ENCODE measurements around the gene KIFC3.

The KIFC3 gene

GRCh38 chr16:57752581-57753447 lies 49.5 kb downstream of the KIFC3 start:
- Histone ChIP-seq H3K36me3 (ENCODE audit: control insufficient read depth in 1 of 2, insufficient read depth in 2 of 2, low read length in 2 of 2) (peaks cover 11 to 53% of the 10 kb centered on the region in 2 donors), H3K4me1 (ENCODE audit: control insufficient read depth in 1 of 2, insufficient read depth in 2 of 2, low read length in 2 of 2) (peaks cover 0 to 6% of the 10 kb centered on the region in 2 donors), H3K9me3 (ENCODE audit: control insufficient read depth in 1 of 2, low read length in 2 of 2) (no peaks in the 10 kb centered on the region), H3K4me3 (ENCODE audit: low read depth in 1 of 2, low read length in 2 of 2) (no peak overlapping the region), H3K27ac (ENCODE audit: low read length) (no peak overlapping the region), H3K27me3 (ENCODE audit: low read depth, low read length) (no peaks in the 10 kb centered on the region)

- H3K9me3 ChIP-seq (ENCODE audit: control insufficient read depth in 1 of 2, low read length in 2 of 2), result no peaks in the 10 kb centered on the region
- H3K4me1 ChIP-seq (ENCODE audit: control insufficient read depth in 1 of 2, insufficient read depth in 2 of 2, low read length in 2 of 2), result peaks cover 0 to 2% of the 10 kb centered on the region in 2 donors
- no peak overlapping the region for H3K27ac ChIP-seq (ENCODE audit: low read length)
- H3K4me3 ChIP-seq (ENCODE audit: low read depth in 1 of 2, low read length in 2 of 2), result no peak overlapping the region
- H3K36me3 ChIP-seq (ENCODE audit: control insufficient read depth in 1 of 2, insufficient read depth in 2 of 2, low read length in 2 of 2), result peaks cover 15 to 55% of the 10 kb centered on the region in 2 donors
- H3K27me3 ChIP-seq (ENCODE audit: low read depth, low read length), result no peaks in the 10 kb centered on the region
Observed at GRCh38 chr16:57752203-57752580, 50.1 kb downstream of the KIFC3 start.

DNA sequence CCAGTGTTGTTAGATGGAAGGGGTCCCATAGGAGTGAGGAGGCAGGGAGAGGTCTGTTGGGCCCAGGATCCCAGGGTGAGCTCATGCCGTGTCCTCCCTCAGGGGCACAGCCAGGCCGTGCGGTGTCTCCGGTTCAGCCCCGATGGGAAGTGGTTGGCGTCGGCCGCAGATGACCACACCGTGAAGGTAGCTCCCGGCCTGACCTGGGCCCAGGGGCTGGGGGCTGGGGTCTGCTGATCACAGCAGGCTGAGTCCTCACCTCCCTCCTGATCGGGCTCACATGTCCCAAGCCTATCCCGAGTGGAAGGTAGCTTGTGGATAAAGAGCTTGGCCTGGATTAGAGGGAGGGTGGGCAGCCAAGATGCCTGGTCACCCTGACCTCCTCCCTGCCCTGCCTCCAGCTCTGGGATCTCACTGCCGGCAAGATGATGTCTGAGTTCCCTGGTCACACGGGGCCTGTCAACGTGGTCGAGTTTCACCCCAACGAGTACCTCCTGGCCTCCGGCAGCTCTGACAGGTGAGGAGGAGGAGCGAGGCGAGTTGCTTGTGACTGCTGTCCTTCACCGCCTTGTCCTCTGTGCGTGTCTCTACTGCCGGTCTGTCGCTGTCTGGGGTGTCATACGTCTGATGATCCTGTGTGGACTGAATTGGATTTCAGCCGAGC lies 50.6 kb downstream of the KIFC3 start:
- H3K27me3 ChIP-seq (ENCODE audit: low read depth, low read length), result no peaks in the 10 kb centered on the region
- H3K4me3 ChIP-seq (ENCODE audit: low read depth in 1 of 2, low read length in 2 of 2), result no peak overlapping the region
- H3K4me1 ChIP-seq (ENCODE audit: control insufficient read depth in 1 of 2, insufficient read depth in 2 of 2, low read length in 2 of 2), result no peaks in the 10 kb centered on the region
- no peak overlapping the region for H3K27ac ChIP-seq (ENCODE audit: low read length)
- H3K9me3 ChIP-seq (ENCODE audit: control insufficient read depth in 1 of 2, low read length in 2 of 2), result no peaks in the 10 kb centered on the region
- H3K36me3 ChIP-seq (ENCODE audit: control insufficient read depth in 1 of 2, insufficient read depth in 2 of 2, low read length in 2 of 2), result peaks cover 15 to 55% of the 10 kb centered on the region in 2 donors

DNA sequence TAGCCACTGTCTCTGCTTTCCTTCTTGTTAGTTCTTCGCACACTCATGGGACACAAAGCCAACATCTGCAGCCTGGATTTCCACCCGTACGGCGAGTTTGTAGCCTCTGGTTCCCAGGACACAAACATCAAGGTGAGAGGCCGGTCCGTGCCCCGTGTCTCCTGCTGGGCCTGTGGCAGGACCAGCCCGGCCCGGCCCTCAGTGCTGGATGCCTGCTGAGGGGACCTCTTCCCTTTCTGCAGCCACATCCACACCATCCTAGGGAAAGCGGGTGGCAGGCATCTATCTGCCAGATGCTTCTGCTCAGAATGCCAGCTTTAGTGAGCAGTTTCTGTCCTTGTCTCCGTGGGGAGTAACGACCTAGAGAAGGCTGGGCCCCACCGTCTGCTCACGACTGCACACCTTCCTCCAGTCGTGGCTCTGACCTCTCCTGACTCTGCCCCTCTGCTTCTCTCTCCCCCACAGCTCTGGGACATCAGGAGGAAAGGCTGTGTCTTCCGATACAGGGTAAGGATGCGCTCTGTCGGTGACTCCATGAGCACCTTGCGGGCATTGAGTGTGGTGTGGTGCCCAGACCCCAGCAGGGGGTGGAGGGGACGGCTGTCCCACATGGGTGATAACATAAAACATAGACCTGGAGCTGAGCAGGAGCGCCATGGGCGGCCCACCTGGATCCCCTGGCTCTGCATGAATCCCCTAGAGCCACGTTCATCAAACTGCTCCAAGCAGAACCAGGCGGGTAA lies 51.3 kb downstream of the KIFC3 start:
- Histone ChIP-seq H3K27me3 (ENCODE audit: low read depth, low read length) (no peaks in the 10 kb centered on the region), H3K36me3 (ENCODE audit: control insufficient read depth in 1 of 2, insufficient read depth in 2 of 2, low read length in 2 of 2) (peaks cover 15 to 55% of the 10 kb centered on the region in 2 donors), H3K9me3 (ENCODE audit: control insufficient read depth in 1 of 2, low read length in 2 of 2) (no peaks in the 10 kb centered on the region), H3K4me3 (ENCODE audit: low read depth in 1 of 2, low read length in 2 of 2) (no peak overlapping the region), H3K27ac (ENCODE audit: low read length) (no peak overlapping the region), H3K4me1 (ENCODE audit: control insufficient read depth in 1 of 2, insufficient read depth in 2 of 2, low read length in 2 of 2) (no peaks in the 10 kb centered on the region)

DNA sequence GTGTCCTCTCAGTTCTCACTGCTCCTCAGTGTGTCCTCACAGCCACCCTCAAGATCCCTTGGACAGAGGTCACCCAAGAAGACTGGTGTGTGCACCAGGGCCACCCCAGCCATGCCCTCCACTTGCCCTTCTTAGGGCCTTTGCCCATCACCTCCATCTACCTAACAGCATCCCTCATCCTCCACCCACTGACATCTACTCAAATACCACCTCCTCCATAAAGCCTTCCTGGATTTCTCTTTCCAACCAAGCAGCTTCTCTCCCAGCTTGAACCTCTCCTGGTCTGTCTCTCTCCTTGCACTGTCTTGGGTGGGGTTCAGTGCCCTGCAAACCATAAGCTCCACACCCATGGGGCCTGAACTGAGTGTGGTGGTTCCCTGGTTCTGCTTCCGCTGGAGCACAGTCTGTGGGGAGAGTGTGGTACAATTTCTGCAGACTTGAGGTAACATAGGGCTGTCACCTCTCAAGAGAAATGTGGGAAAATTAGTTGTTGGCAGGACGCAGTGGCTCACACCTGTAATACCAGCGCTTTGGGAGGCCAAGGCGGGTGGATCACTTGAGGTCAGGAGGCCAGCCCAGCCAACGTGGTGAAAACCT lies 52.3 kb downstream of the KIFC3 start:
- Histone ChIP-seq H3K4me3 (ENCODE audit: low read depth in 1 of 2, low read length in 2 of 2) (no peak overlapping the region), H3K36me3 (ENCODE audit: control insufficient read depth in 1 of 2, insufficient read depth in 2 of 2, low read length in 2 of 2) (peaks cover 15 to 47% of the 10 kb centered on the region in 2 donors), H3K27ac (ENCODE audit: low read length) (no peak overlapping the region)

GRCh38 chr16:57749101-57749692 lies 53.1 kb downstream of the KIFC3 start:
- Histone ChIP-seq H3K4me1 (ENCODE audit: control insufficient read depth in 1 of 2, insufficient read depth in 2 of 2, low read length in 2 of 2) (no peaks in the 10 kb centered on the region), H3K27ac (ENCODE audit: low read length) (no peak overlapping the region), H3K9me3 (ENCODE audit: control insufficient read depth in 1 of 2, low read length in 2 of 2) (no peaks in the 10 kb centered on the region), H3K27me3 (ENCODE audit: low read depth, low read length) (no peaks in the 10 kb centered on the region), H3K36me3 (ENCODE audit: control insufficient read depth in 1 of 2, insufficient read depth in 2 of 2, low read length in 2 of 2) (peaks cover 15 to 52% of the 10 kb centered on the region in 2 donors), H3K4me3 (ENCODE audit: low read depth in 1 of 2, low read length in 2 of 2) (no peak overlapping the region)

More for the DNA sequence above, 52.3 kb downstream of the KIFC3 start:
- Histone ChIP-seq H3K4me1 (ENCODE audit: control insufficient read depth in 1 of 2, insufficient read depth in 2 of 2, low read length in 2 of 2) (no peaks in the 10 kb centered on the region), H3K9me3 (ENCODE audit: control insufficient read depth in 1 of 2, low read length in 2 of 2) (no peaks in the 10 kb centered on the region), H3K27me3 (ENCODE audit: low read depth, low read length) (no peaks in the 10 kb centered on the region)

DNA sequence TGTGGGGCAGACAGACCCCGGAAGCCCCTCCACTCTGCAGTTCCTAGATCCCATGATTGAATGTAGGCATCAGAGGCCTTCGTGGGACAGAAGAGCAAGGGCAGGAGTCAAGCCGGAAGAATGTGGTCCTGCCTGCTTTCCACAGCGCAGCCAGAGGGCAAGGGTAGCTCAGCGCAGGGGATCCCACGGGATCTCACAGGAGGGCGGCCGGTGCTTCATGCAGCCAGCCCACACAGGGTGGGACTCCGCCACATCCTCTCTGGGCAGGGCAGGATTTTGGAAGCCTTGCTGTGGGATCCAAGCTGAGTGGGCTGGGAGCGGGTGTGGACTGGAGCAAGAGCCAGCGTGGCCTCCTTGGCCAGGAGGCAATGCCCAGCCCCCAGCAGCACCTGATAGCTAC lies 53.7 kb downstream of the KIFC3 start:
- peaks cover 15 to 52% of the 10 kb centered on the region in 2 donors for H3K36me3 ChIP-seq (ENCODE audit: control insufficient read depth in 1 of 2, insufficient read depth in 2 of 2, low read length in 2 of 2)
- no peaks in the 10 kb centered on the region for H3K9me3 ChIP-seq (ENCODE audit: control insufficient read depth in 1 of 2, low read length in 2 of 2)
- no peaks in the 10 kb centered on the region for H3K27me3 ChIP-seq (ENCODE audit: low read depth, low read length)
- H3K4me3 ChIP-seq (ENCODE audit: low read depth in 1 of 2, low read length in 2 of 2), result no peak overlapping the region
- H3K4me1 ChIP-seq (ENCODE audit: control insufficient read depth in 1 of 2, insufficient read depth in 2 of 2, low read length in 2 of 2), result no peaks in the 10 kb centered on the region
- no peak overlapping the region for H3K27ac ChIP-seq (ENCODE audit: low read length)

- no peaks in the 10 kb centered on the region for H3K4me1 ChIP-seq (ENCODE audit: control insufficient read depth in 1 of 2, insufficient read depth in 2 of 2, low read length in 2 of 2)
- H3K27ac ChIP-seq (ENCODE audit: low read length), result no peak overlapping the region
Observed at GRCh38 chr16:57747996-57748395, 54.3 kb downstream of the KIFC3 start.

GRCh38 chr16:57747496-57747895 lies 54.8 kb downstream of the KIFC3 start:
- Histone ChIP-seq H3K9me3 (ENCODE audit: control insufficient read depth in 1 of 2, low read length in 2 of 2) (no peaks in the 10 kb centered on the region), H3K36me3 (ENCODE audit: control insufficient read depth in 1 of 2, insufficient read depth in 2 of 2, low read length in 2 of 2) (peaks cover 18 to 45% of the 10 kb centered on the region in 2 donors), H3K27me3 (ENCODE audit: low read depth, low read length) (no peaks in the 10 kb centered on the region), H3K4me1 (ENCODE audit: control insufficient read depth in 1 of 2, insufficient read depth in 2 of 2, low read length in 2 of 2) (no peaks in the 10 kb centered on the region), H3K27ac (ENCODE audit: low read length) (no peak overlapping the region), H3K4me3 (ENCODE audit: low read depth in 1 of 2, low read length in 2 of 2) (no peak overlapping the region)

More at GRCh38 chr16:57747996-57748395, 54.3 kb downstream of the KIFC3 start:
- Histone ChIP-seq H3K36me3 (ENCODE audit: control insufficient read depth in 1 of 2, insufficient read depth in 2 of 2, low read length in 2 of 2) (peaks cover 15 to 49% of the 10 kb centered on the region in 2 donors), H3K4me3 (ENCODE audit: low read depth in 1 of 2, low read length in 2 of 2) (no peak overlapping the region), H3K9me3 (ENCODE audit: control insufficient read depth in 1 of 2, low read length in 2 of 2) (no peaks in the 10 kb centered on the region), H3K27me3 (ENCODE audit: low read depth, low read length) (no peaks in the 10 kb centered on the region)

DNA sequence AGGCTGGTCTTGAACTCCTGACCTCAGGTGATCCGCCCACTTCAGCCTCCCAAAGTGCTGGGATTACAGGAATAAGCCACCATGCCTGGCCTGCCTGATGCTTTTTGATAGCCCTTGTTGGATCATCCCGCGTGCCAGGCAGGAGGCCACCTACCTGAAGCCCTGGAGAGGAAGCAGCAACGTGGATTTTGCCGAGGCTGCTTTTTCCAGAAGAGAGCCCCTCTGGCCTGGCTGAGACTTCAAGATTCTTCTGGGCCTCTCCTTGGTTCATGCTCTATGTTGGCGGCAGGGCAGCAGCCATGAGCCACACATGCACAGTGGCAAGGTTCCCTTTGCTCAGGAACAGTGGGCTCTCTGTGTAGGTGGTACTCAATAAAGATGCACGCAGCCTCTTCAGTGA lies 55.2 kb downstream of the KIFC3 start:
- H3K4me1 ChIP-seq (ENCODE audit: control insufficient read depth in 1 of 2, insufficient read depth in 2 of 2, low read length in 2 of 2), result no peaks in the 10 kb centered on the region
- H3K27ac ChIP-seq (ENCODE audit: low read length), result no peak overlapping the region
- no peaks in the 10 kb centered on the region for H3K27me3 ChIP-seq (ENCODE audit: low read depth, low read length)
- H3K4me3 ChIP-seq (ENCODE audit: low read depth in 1 of 2, low read length in 2 of 2), result no peak overlapping the region
- H3K36me3 ChIP-seq (ENCODE audit: control insufficient read depth in 1 of 2, insufficient read depth in 2 of 2, low read length in 2 of 2), result peaks cover 22 to 47% of the 10 kb centered on the region in 2 donors
- no peaks in the 10 kb centered on the region for H3K9me3 ChIP-seq (ENCODE audit: control insufficient read depth in 1 of 2, low read length in 2 of 2)

Data from muscle layer of duodenum (tissue), 2 donors.